ENCODE data around the gene COLEC11. TPM values are rescaled to one million over a fixed set of nuclear protein-coding genes. Genes with fewer than 3 reads are reported as not detected.
A peak's percentile ranks its signal among the peaks of the same experiment; 100 is the strongest.

Gene COLEC11
- total and polyA plus RNA-seq, 2 of the 13 experiments (the other 11 are each of a cell fraction or from before 2014, with no cell fraction given) = 1.5 to 3.0 TPM

GRCh38 chr2:3678212-3678611 lies 83.3 kb downstream of the COLEC11 start:
- BruUV-seq (replicated peaks) = no TSS peak
- ChIA-PET CTCF (ENCODE audit: low intra/inter-chr PET ratio, low total read pairs) (no interaction called here), POLR2A (no interaction called here)
- no peak overlapping the region for H2AFZ ChIP-seq (ENCODE audit: low read length)
- H3K9ac ChIP-seq (ENCODE audit: insufficient read depth, low read depth, low read length) = no peak overlapping the region
- 0 out of 2 replicates have a peak overlapping the region, but pooled peaks have one; percentile 3 for H3K4me2 ChIP-seq (ENCODE audit: low read depth, low read length)
- peaks cover 13% of the 10 kb centered on the region for H3K4me1 ChIP-seq (ENCODE audit: insufficient read depth, low read length)
- DNase-seq (ENCODE audit: low spot score) = no peak
- H3K27ac ChIP-seq (ENCODE audit: extremely low read length, insufficient read depth, low read length) = no peak overlapping the region
- peaks cover 3 to 31% of the 10 kb centered on the region in 2 experiments; a peak in 3 of 5 replicates for H3K27me3 ChIP-seq (ENCODE audit: control insufficient read depth in 1 of 2, insufficient read depth in 2 of 2, low read length in 2 of 2)
- no peaks in the 10 kb centered on the region for H4K20me1 ChIP-seq (ENCODE audit: insufficient read depth, low read length)
- no peak overlapping the region for H3K4me3 ChIP-seq (replicated peaks in 1 of 3; ENCODE audit: insufficient read depth in 1 of 3, low read depth in 2 of 3, low read length in 3 of 3)
- FAIRE-seq = no peak
- WGBS (ENCODE audit: low lambda C conversion rate) = 25% methylated on average over 9 of the region's 9 CpGs
- ATAC-seq = peak; percentile 77
- H3K9me3 ChIP-seq (ENCODE audit: low read length) = no peaks in the 10 kb centered on the region
- intact Hi-C loops (cut with micrococcal nuclease; ENCODE audit: unreplicated experiment) (no loop called here), in situ Hi-C loops (cut with HindIII; ENCODE audit: extremely low pct_ligation_motif_present, low pct_unique_long_range_greater_than_20kb) (no loop called here)
- H3K79me2 ChIP-seq (ENCODE audit: insufficient read depth, low read length) = no peaks in the 10 kb centered on the region
- H3K36me3 ChIP-seq (replicated peaks in 1 of 2; ENCODE audit: control insufficient read depth in 1 of 2, insufficient read depth in 2 of 2, low read length in 2 of 2) = no peaks in the 10 kb centered on the region
- TF ChIP-seq ZNF512 (CRISPR knock-in tag; IDR thresholded peaks at IDR 0.05) (no peak), ZNF451 (CRISPR knock-in tag; IDR thresholded peaks at IDR 0.05) (no peak), RNF219 (CRISPR knock-in tag; IDR thresholded peaks at IDR 0.05) (no peak), ZNF782 (CRISPR knock-in tag; IDR thresholded peaks at IDR 0.05; ENCODE audit: borderline replicate concordance) (no peak), ZNF333 (CRISPR knock-in tag; IDR thresholded peaks at IDR 0.05; ENCODE audit: borderline replicate concordance) (no peak), PCBP2 (optimal IDR thresholded peaks at IDR 0.05; ENCODE audit: low read depth, low read length, poor library complexity, severe bottlenecking) (no peak), PBX2 (CRISPR knock-in tag; IDR thresholded peaks at IDR 0.05) (no peak), SYNCRIP (IDR thresholded peaks at IDR 0.05; ENCODE audit: insufficient read depth, low read depth, low read length) (no peak), MTERF4 (CRISPR knock-in tag; IDR thresholded peaks at IDR 0.05) (no peak), ZNF878 (CRISPR knock-in tag; IDR thresholded peaks at IDR 0.05) (no peak), ZBTB26 (CRISPR knock-in tag; IDR thresholded peaks at IDR 0.05; ENCODE audit: borderline replicate concordance) (no peak), RORA (CRISPR knock-in tag; IDR thresholded peaks at IDR 0.05) (no peak), HNF4G (IDR thresholded peaks at IDR 0.05; ENCODE audit: borderline replicate concordance, low read depth, low read length) (no peak), HNF4G (CRISPR knock-in tag; IDR thresholded peaks at IDR 0.05; ENCODE audit: borderline replicate concordance, low read depth) (no peak), ARNTL (CRISPR knock-in tag; IDR thresholded peaks at IDR 0.05) (no peak), PRPF4 (IDR thresholded peaks at IDR 0.05; ENCODE audit: low read depth, low read length, poor library complexity, severe bottlenecking) (no peak), MED8 (CRISPR knock-in tag; IDR thresholded peaks at IDR 0.05; ENCODE audit: insufficient replicate concordance) (no peak)
